CD14-positive monocyte (primary cell): Measurements from ENCODE around the gene AFDN. TPM values are rescaled to one million over a fixed set of nuclear protein-coding genes. Genes with fewer than 3 reads are reported as not detected.

Experiments
- DNase-seq, 3 donors: peaks; one replicate each; pipeline ENCODE4 v3.0.0-alpha.2; 2011 to 2022
- H2AFZ ChIP-seq: 2 replicates; pipeline ENCODE4 v1.6.0; 2012; ENCODE audit warnings: mild to moderate bottlenecking, low read depth, low read length, inconsistent platforms; ENCODE audit not compliant: insufficient read depth, poor library complexity, severe bottlenecking
- H3K27ac ChIP-seq, 2 donors: 1 replicate in 1 of 2; 2 replicates in 1 of 2; pipeline ENCODE4 v1.5.1; 2012 to 2013; ENCODE audit warnings: low read length in 2 of 2, control low read depth in 1 of 2, inconsistent platforms in 1 of 2, low read depth in 1 of 2, mild to moderate bottlenecking in 1 of 2
- H3K27me3 ChIP-seq, 2 donors: one replicate each; pipeline versions ENCODE4 v1.6.0 to v1.6.1; 2011 to 2013; ENCODE audit warnings: low read length in 2 of 2; ENCODE audit not compliant: control insufficient read depth in 2 of 2, insufficient read depth in 2 of 2
- H3K36me3 ChIP-seq, 2 donors: replicated peaks in 1 of 2; 1 replicate in 1 of 2; 2 replicates in 1 of 2; pipeline versions ENCODE4 v1.5.1 to v1.6.1; 2012 to 2013; ENCODE audit warnings: low read length in 2 of 2, control low read depth in 1 of 2, inconsistent platforms in 1 of 2, mild to moderate bottlenecking in 1 of 2; ENCODE audit not compliant: insufficient read depth in 2 of 2, control insufficient read depth in 1 of 2
- H3K4me1 ChIP-seq, 2 donors: 1 replicate in 1 of 2; 2 replicates in 1 of 2; pipeline versions ENCODE4 v1.5.1 to v1.6.1; 2012 to 2013; ENCODE audit warnings: low read length in 2 of 2, control low read depth in 1 of 2, inconsistent platforms in 1 of 2, mild to moderate bottlenecking in 1 of 2, moderate library complexity in 1 of 2; ENCODE audit not compliant: insufficient read depth in 2 of 2, control insufficient read depth in 1 of 2
- H3K4me2 ChIP-seq: replicated peaks from 2 replicates; pipeline ENCODE3; 2012; ENCODE audit warnings: low read length, moderate library complexity, mild to moderate bottlenecking; ENCODE audit not compliant: poor library complexity, severe bottlenecking; ENCODE audit errors: extremely low read depth
- H3K4me3 ChIP-seq, 3 experiments: fragments of 200-600 bp in 1 of 3; sonication (generic) in 1 of 3; replicated peaks in 1 of 3; 1 replicate in 2 of 3; 2 replicates in 1 of 3; pipeline ENCODE4 v1.5.1; 2011 to 2013; ENCODE audit warnings: low read length in 3 of 3, mild to moderate bottlenecking in 3 of 3, control low read depth in 2 of 3, low read depth in 2 of 3, inconsistent platforms in 1 of 3, moderate library complexity in 1 of 3
- H3K79me2 ChIP-seq: 2 replicates; pipeline ENCODE4 v1.6.0; 2012; ENCODE audit warnings: mild to moderate bottlenecking, control low read depth, inconsistent platforms, low read length, moderate library complexity; ENCODE audit not compliant: insufficient read depth
- H3K9ac ChIP-seq: 2 replicates; pipeline ENCODE4 v1.6.0; 2017; ENCODE audit warnings: low read length, mild to moderate bottlenecking; ENCODE audit not compliant: insufficient read depth, poor library complexity, severe bottlenecking
- H3K9me3 ChIP-seq, 2 donors: replicated peaks in 1 of 2; 1 replicate in 1 of 2; 2 replicates in 1 of 2; pipeline versions ENCODE4 v1.5.1 to v1.6.1; 2012 to 2013; ENCODE audit warnings: low read length in 2 of 2, control low read depth in 1 of 2; ENCODE audit not compliant: control insufficient read depth in 1 of 2, insufficient read depth in 1 of 2
- H4K20me1 ChIP-seq: 2 replicates; pipeline ENCODE4 v1.6.0; 2012; ENCODE audit warnings: mild to moderate bottlenecking, low read length, control low read depth, moderate library complexity; ENCODE audit not compliant: insufficient read depth
- H3K27ac Mint-ChIP-seq, 7 donors: one replicate each; pipeline ENCODE4 v1.8.0; 2020; ENCODE audit warnings: mild to moderate bottlenecking in 7 of 7, mixed read lengths in 7 of 7, moderate library complexity in 6 of 7, inconsistent platforms in 2 of 7
- H3K27me3 Mint-ChIP-seq, 3 donors: one replicate each; pipeline ENCODE4 v1.8.0; 2021 to 2022; ENCODE audit warnings: low read depth in 3 of 3, mild to moderate bottlenecking in 3 of 3, mixed read lengths in 3 of 3, moderate library complexity in 3 of 3, inconsistent platforms in 1 of 3
- H3K36me3 Mint-ChIP-seq, 2 donors: one replicate each; pipeline ENCODE4 v1.8.0; 2020; ENCODE audit warnings: mixed read lengths in 2 of 2, inconsistent platforms in 1 of 2, mild to moderate bottlenecking in 1 of 2
- H3K4me1 Mint-ChIP-seq: one replicate; pipeline ENCODE4 v1.8.0; 2020; ENCODE audit warnings: mild to moderate bottlenecking, mixed read lengths
- H3K4me3 Mint-ChIP-seq, 2 donors: one replicate each; pipeline ENCODE4 v1.8.0; 2020; ENCODE audit warnings: mild to moderate bottlenecking in 2 of 2, mixed read lengths in 2 of 2, moderate library complexity in 1 of 2
- H3K9me3 Mint-ChIP-seq, 7 donors: one replicate each; pipeline ENCODE4 v1.8.0; 2020 to 2022; ENCODE audit warnings: mixed read lengths in 7 of 7, mild to moderate bottlenecking in 6 of 7, moderate library complexity in 6 of 7, inconsistent platforms in 2 of 7
- CTCF ChIP-seq: fragments of 200-600 bp; IDR thresholded peaks from one replicate; pipeline ENCODE4 v1.8.0; 2022; ENCODE audit warnings: antibody characterized with exemption, mild to moderate bottlenecking
- WGBS: methylation state at CpG from one replicate; pipeline ENCODE4 v1.1.5; 2013; ENCODE audit warnings: missing lambda C conversion rate; ENCODE audit not compliant: insufficient coverage; 5-methylcytosine and 5-hydroxymethylcytosine counted together
- intact Hi-C, 2 donors: fragments of 100-400 bp; cut with micrococcal nuclease; formaldehyde crosslinking; loops; one replicate each; pipeline versions ENCODE4 v1.15.0 to v1.15.1; 2023
- polyA plus RNA-seq, 3 donors: library from polyadenylated mRNA; depleted of rRNA in 1 of 3; unstranded in 2 of 3; stranded (reverse) in 1 of 3; fragments of 300-500 nt in 2 of 3; fragments of >200 nt in 1 of 3; fragmentation: Illumina TruSeq in 2 of 3; gene quantifications; 1 replicate in 2 of 3; 2 replicates in 1 of 3; pipeline ENCODE4 v1.2.3, GENCODE V29; 2012 to 2021

AFDN gene
- polyA plus RNA-seq, 3 donors, result 0.03 to 1.5 TPM; not detected in 1

GRCh38 chr6:167817729-167818128 is 9.0 kb upstream of the AFDN start:
- no peak for TF ChIP-seq CTCF
- peaks cover 0 to 4% (median 0%) of the 10 kb centered on the region in 7 donors for H3K9me3 Mint-ChIP-seq
- H3K27ac Mint-ChIP-seq, result no peak overlapping the region
- Histone ChIP-seq H2AFZ (no peak overlapping the region), H3K27me3 (peaks cover 7 to 29% of the 10 kb centered on the region in 2 donors), H3K4me1 (no peaks in the 10 kb centered on the region), H3K79me2 (no peaks in the 10 kb centered on the region), H3K9me3 (no peaks in the 10 kb centered on the region), H3K4me3 (no peak overlapping the region), H3K27ac (no peak overlapping the region), H3K9ac (no peak overlapping the region), H3K4me2 (no peak overlapping the region), H4K20me1 (no peaks in the 10 kb centered on the region), H3K36me3 (no peaks in the 10 kb centered on the region)
- intact Hi-C loops, result no loop called here
- peaks cover 16 to 47% (median 17%) of the 10 kb centered on the region in 3 donors for H3K27me3 Mint-ChIP-seq
- no peak overlapping the region for H3K4me3 Mint-ChIP-seq
- WGBS, result no CpG with 5 or more reads among the region's 1 CpG
- H3K36me3 Mint-ChIP-seq, result no peaks in the 10 kb centered on the region
- no peaks in the 10 kb centered on the region for H3K4me1 Mint-ChIP-seq
- DNase-seq, result no peak

DNA sequence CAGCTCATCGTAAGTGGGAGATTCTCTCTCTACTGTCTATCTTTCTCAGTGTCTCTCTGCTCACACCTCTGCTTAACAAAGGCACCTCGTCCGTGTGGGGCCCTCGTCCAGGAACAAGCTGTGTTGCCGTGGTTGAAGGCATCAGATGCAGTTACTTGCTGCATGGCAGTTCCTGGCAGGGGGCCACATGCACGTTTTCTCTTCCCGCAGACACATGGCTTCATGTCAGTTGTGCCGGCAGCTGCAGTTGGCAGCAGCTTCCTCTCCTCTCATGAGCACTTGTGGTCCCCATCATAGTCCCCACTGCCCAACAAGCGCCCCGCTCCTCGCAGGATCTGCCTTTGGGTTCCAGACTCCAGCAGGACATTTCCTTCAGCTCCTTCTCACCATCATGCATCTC is 7.1 kb upstream of the AFDN start:
- H3K9me3 Mint-ChIP-seq, result peaks cover 0 to 5% (median 0%) of the 10 kb centered on the region in 7 donors
- Histone ChIP-seq H4K20me1 (no peaks in the 10 kb centered on the region), H3K9me3 (peaks cover 0 to 4% of the 10 kb centered on the region in 2 donors), H3K4me3 (no peak overlapping the region), H3K36me3 (no peaks in the 10 kb centered on the region), H3K9ac (no peak overlapping the region), H3K4me2 (no peak overlapping the region), H3K4me1 (no peaks in the 10 kb centered on the region), H3K27ac (no peak overlapping the region), H2AFZ (no peak overlapping the region), H3K79me2 (no peaks in the 10 kb centered on the region), H3K27me3 (peaks cover 11 to 35% of the 10 kb centered on the region in 2 donors)
- H3K4me3 Mint-ChIP-seq, result peak overlapping the region in 1 of 2 donors; percentile 3
- 20% methylated on average over 10 of the region's 11 CpGs for WGBS
- H3K27ac Mint-ChIP-seq, result no peak overlapping the region
- DNase-seq, result no peak
- TF ChIP-seq CTCF, result no peak
- peaks cover 20 to 57% (median 30%) of the 10 kb centered on the region in 3 donors for H3K27me3 Mint-ChIP-seq
- no peaks in the 10 kb centered on the region for H3K36me3 Mint-ChIP-seq
- intact Hi-C loops, result no loop called here
- no peaks in the 10 kb centered on the region for H3K4me1 Mint-ChIP-seq
